SIG-M5 treated with dmso at 0.1 percent for 504 hours (cell line): ENCODE measurements around the gene COL25A1.

ENCODE experiments used
- DNase-seq: peaks from one replicate; lab custom pipeline; 2025; ENCODE audit not compliant: unreplicated experiment; lab: John Stamatoyannopoulos, UW

The COL25A1 gene

GRCh38 chr4:109302361-109303139, at the start of gene COL25A1:
COL25A1 (minus strand) TSS chr4:109302658.
- DNase-seq = no peak

GRCh38 chr4:109350121-109350520, 47.7 kb upstream of the COL25A1 start:
- DNase-seq = no peak

- DNase-seq = no peak
Measured at GRCh38 chr4:109334129-109335105, 32.0 kb upstream of the COL25A1 start.

GRCh38 chr4:109332926-109333464, 30.5 kb upstream of the COL25A1 start:
- DNase-seq = no peak

GRCh38 chr4:109327641-109328040, 25.2 kb upstream of the COL25A1 start:
- DNase-seq = no peak

- no peak for DNase-seq
Measured at GRCh38 chr4:109325698-109326097, 23.2 kb upstream of the COL25A1 start.

GRCh38 chr4:109323348-109323747, 20.9 kb upstream of the COL25A1 start:
- no peak for DNase-seq

- DNase-seq = peak; percentile 32
Measured at GRCh38 chr4:109321232-109321631, 18.8 kb upstream of the COL25A1 start.

GRCh38 chr4:109319684-109320083, 17.2 kb upstream of the COL25A1 start:
- DNase-seq = no peak

- no peak for DNase-seq
Measured at GRCh38 chr4:109319156-109319555, 16.7 kb upstream of the COL25A1 start.

GRCh38 chr4:109315818-109316217, 13.4 kb upstream of the COL25A1 start:
- no peak for DNase-seq

GRCh38 chr4:109315341-109315740, 12.9 kb upstream of the COL25A1 start:
- no peak for DNase-seq

- DNase-seq = no peak
Measured at GRCh38 chr4:109313168-109314133, 11.0 kb upstream of the COL25A1 start.

- no peak for DNase-seq
Measured at GRCh38 chr4:109303140-109303496, 660 bp upstream of the COL25A1 start.

- no peak for DNase-seq
Measured at GRCh38 chr4:109301651-109302360, 652 bp downstream of the COL25A1 start.

GRCh38 chr4:109298279-109299010, 4.0 kb downstream of the COL25A1 start:
- DNase-seq = peak; percentile 15

GRCh38 chr4:109296527-109296926, 5.9 kb downstream of the COL25A1 start:
- no peak for DNase-seq

GRCh38 chr4:109295081-109295480, 7.4 kb downstream of the COL25A1 start:
- no peak for DNase-seq

GRCh38 chr4:109294468-109295020, 7.9 kb downstream of the COL25A1 start:
- no peak for DNase-seq
